GM19467 (cell line): ENCODE data around the gene LYPD6B.
A peak's percentile ranks its signal among the peaks of the same experiment; 100 is the strongest.

Experiments
- ATAC-seq: cut with Tn5 transposase; IDR thresholded peaks from one replicate; pipeline ENCODE4 v1.9.1; 2021; ENCODE audit warnings: mild to moderate bottlenecking, moderate library complexity; ENCODE audit not compliant: unreplicated experiment

Gene LYPD6B

GRCh38 chr2:149155988-149156387, 117.5 kb downstream of the LYPD6B start:
- no peak for ATAC-seq

DNA sequence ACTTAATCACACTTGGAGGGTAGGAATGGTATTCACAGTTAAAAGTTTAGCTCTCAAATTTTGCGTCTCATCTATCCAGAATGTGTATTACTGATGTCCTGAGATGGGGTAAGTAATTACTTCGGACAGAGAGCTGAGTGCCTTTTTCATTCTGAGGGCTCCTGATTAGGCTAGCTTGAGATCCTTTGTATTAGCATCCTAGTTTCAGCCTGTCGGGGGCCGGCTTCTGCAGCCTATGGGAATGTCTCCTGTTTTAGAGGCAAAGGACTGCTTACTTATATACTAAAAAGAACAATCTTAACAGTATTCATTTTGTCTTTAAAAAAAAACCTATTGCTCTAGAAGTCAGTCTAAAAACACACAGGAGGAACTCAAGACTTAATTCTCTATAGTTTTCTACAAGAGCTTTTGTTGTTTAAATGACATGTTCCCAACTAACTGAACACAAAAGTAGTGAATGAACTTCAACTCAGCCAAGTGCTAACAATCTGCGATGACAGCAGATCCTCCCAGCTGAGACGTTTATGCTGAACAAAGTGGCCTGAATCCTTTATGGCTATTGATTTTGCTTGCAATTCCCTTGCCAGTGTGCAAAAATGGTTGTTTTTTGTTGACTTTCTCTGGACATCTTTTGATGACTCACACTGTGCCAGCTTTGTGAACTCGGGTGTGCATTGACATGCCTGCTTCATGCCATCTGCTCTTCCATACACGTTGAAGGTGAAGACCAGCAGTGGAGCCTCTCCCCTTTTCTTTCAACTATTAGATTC, 118.7 kb downstream of the LYPD6B start:
- ATAC-seq: no peak

- no peak for ATAC-seq
Measured at GRCh38 chr2:149158957-149159356, 120.5 kb downstream of the LYPD6B start.

GRCh38 chr2:149160195-149160594, 121.7 kb downstream of the LYPD6B start:
- no peak for ATAC-seq

GRCh38 chr2:149160701-149161217, 122.3 kb downstream of the LYPD6B start:
- ATAC-seq: peak; percentile 91

GRCh38 chr2:149161481-149162225, 123.2 kb downstream of the LYPD6B start:
- no peak for ATAC-seq

DNA sequence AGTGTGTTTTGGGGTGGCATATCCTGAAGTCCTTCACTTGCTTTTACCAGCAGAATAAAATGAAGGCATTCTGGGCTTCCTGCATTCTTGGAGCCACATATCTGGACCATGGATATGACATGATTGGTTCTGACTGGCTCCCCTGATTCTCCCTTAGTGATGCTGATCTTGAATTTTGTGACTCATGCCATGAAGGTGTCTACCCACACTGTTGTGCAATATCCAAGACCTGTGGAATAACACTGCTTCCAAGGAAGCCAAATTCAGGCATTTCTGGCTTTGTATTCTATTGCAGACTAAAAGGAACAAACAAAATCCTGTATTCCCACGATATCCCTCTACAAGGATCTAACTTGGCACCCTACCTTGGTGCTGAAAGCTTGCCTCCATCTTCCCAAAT, 125.8 kb downstream of the LYPD6B start:
- ATAC-seq: no peak

GRCh38 chr2:149164827-149165226, 126.3 kb downstream of the LYPD6B start:
- no peak for ATAC-seq

DNA sequence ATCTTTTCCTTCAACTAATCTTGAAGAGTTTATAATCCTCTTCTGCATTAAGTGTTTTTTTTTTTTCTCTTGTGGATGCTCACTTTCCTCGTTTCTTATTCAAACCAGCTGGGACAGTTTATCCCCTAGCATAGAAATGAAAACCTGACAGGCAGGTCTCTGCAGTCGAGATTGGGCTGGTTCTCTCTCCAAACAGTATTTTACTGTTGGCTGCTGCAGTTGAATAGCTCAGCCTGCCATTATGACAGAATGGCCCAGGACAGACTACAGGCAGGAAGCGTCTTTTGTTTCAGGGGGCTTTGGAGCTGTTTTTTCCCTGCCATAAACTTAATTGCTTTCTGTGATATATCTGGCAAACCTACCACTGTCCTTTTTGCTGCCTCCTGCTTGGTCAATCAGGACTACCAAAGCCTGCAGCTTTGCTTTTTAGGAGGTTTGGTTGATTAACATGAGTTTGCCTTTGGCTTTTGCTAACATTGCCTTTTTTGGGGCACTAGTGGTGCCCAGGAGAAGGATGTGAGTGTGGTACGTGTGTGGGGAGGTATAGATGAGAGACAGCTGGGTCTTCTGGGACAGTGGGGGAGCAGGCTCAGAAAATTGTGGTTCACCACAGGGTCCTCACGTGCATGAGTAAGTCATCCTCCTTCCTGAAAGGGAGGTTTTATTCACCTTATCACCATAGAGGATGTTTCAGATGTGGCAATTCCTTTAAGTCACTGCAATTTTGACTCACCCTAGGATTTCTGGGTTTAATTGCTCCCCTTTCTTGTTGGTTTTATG, 128.7 kb downstream of the LYPD6B start:
- peak; percentile 59 for ATAC-seq

DNA sequence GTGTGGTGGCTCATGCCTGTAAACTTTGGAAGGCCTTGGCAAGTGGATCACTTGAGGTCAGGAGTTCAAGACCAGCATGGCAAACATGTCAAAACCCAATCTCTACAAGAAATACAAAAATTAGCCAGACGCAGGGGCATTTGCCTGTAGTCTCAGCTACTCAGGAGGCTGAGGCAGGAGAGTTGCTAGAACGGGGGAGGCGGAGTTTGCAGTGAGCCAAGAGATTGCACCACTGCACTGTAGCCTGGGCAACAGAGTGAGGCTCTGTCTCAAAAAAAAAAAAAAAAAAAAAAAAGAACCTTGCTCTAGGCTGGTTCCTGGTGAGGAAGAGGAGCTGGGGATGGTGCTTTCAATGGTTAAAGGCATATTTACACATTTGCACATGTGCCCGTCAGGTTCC, 129.4 kb downstream of the LYPD6B start:
- ATAC-seq: no peak

DNA sequence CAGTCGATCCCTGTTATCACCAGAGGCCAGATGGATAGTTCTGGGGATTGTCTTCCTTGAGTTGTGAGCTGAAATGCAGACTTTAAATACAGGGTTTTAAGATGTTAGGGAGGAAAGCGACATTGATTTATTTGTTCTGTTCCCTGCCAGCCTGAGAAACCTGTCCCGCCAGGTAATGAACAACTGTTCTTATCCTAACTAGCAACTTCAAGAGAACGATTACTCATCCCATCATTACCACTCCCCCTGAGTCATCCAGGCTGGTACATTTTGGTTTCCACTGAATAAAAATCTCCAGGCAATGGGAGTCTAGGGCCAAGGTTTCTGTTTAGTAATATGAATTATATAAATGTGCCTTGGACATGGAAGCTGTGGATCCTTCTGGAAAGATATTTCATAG, 131.2 kb downstream of the LYPD6B start:
- ATAC-seq: no peak

GRCh38 chr2:149170156-149170555, 131.7 kb downstream of the LYPD6B start:
- ATAC-seq: no peak

- ATAC-seq: no peak
Measured at GRCh38 chr2:149170911-149171310, 132.4 kb downstream of the LYPD6B start.

DNA sequence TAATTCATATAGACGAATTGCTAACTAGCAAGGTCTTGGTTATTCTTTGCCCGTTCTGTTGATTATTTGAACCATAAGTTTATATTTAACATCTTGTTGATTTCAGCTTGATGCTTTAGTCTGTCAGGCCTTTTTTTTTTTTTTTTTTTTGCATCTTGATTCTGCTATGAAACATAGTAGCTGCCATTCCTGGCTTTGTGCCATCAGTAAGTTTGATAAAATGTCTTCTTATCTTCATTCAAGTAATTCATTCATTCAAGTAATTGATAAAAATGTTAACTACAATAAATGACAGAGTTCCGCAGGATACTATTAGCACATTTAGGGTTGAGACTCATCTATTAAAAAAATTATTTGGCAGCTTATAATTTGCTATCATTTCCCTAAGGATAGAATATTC, 134.7 kb downstream of the LYPD6B start:
- no peak for ATAC-seq

GRCh38 chr2:149175956-149176355, 137.5 kb downstream of the LYPD6B start:
- no peak for ATAC-seq

- no peak for ATAC-seq
Measured at GRCh38 chr2:149178612-149179011, 140.1 kb downstream of the LYPD6B start.

DNA sequence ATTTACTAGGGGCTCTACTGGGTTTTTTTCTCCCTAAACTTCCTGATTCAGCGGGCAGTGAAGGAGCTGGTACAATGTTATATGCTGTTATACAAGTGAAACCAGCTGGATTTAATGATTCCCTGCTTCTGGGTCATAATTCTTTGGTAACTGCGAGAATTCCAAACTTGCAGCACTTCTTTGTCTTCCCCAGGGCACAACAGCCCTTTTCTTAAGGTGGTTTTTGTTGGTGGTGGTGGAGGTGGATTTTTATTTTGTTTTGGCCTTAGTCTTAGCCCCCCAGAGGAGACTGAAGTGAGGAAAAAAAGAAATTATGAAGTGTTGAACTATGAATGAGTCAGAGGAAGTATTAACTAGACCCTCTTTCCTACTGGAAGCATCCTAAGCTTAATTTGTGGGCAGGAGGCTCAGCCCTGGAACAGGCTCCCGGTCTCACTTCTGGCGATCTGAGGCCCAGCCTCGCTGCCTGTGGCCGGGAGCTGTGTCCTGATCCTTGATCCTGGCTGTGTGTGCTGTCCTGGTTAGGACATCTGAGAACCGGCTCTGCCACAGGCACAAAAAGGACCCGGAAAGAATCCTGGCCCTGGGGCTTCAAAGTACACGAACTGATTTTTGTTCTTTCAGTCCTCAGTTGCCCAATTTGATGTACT, 141.9 kb downstream of the LYPD6B start:
- ATAC-seq: no peak

- no peak for ATAC-seq
Measured at GRCh38 chr2:149183187-149183586, 144.7 kb downstream of the LYPD6B start.

DNA sequence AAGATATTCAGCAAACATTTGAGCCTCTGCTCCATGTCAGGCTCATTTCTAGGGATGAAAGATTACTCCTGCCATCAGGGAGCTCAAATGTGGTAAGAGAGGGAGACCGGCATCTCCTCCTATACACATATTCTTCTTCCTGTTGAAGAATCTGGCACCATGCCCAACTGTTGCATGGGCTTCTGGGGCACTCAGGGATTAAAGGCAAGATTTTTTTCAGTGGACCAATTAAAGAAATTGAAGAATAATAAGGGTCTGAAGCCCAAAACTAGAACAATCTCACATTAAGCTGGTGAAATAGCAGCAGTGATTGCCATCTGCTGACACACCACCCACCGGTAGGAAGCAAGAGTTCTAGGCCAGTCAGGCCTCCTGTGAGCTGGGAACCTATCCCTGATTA, 146.5 kb downstream of the LYPD6B start:
- no peak for ATAC-seq

GRCh38 chr2:149185942-149186490, 147.5 kb downstream of the LYPD6B start:
- ATAC-seq: no peak

- ATAC-seq: no peak
Measured at GRCh38 chr2:149187057-149187456, 148.6 kb downstream of the LYPD6B start.
